ENCODE measurements around the gene TRPM5.

The TRPM5 gene

GRCh38 chr11:2420502-2421225, 23.6 kb downstream of the TRPM5 start:
- H3K4me3 ChIP-seq (ENCODE audit: control insufficient read depth, low read depth, low read length) = no peak overlapping the region
- DNase-seq (ENCODE audit: low read depth) = no peak
- peak; percentile 94 for TF ChIP-seq CTCF (IDR thresholded peaks at IDR 0.05; ENCODE audit: control insufficient read depth, insufficient read depth, low read depth, low read length, missing control alignments)

- TF ChIP-seq CTCF (IDR thresholded peaks at IDR 0.05; ENCODE audit: control insufficient read depth, insufficient read depth, low read depth, low read length, missing control alignments) = peak; percentile 90
- H3K4me3 ChIP-seq (ENCODE audit: control insufficient read depth, low read depth, low read length) = no peak overlapping the region
- peak; percentile 31 for DNase-seq (ENCODE audit: low read depth)
These were observed 24.4 kb downstream of the TRPM5 start for GRCh38 chr11:2419638-2420501.

GRCh38 chr11:2418693-2419360, 25.5 kb downstream of the TRPM5 start:
- no peak overlapping the region for H3K4me3 ChIP-seq (ENCODE audit: control insufficient read depth, low read depth, low read length)
- no peak for DNase-seq (ENCODE audit: low read depth)
- TF ChIP-seq CTCF (IDR thresholded peaks at IDR 0.05; ENCODE audit: control insufficient read depth, insufficient read depth, low read depth, low read length, missing control alignments) = no peak

GRCh38 chr11:2417856-2418692, 26.2 kb downstream of the TRPM5 start:
- TF ChIP-seq CTCF (IDR thresholded peaks at IDR 0.05; ENCODE audit: control insufficient read depth, insufficient read depth, low read depth, low read length, missing control alignments) = no peak
- no peak overlapping the region for H3K4me3 ChIP-seq (ENCODE audit: control insufficient read depth, low read depth, low read length)
- DNase-seq (ENCODE audit: low read depth) = no peak

- H3K4me3 ChIP-seq (ENCODE audit: control insufficient read depth, low read depth, low read length) = no peak overlapping the region
- TF ChIP-seq CTCF (IDR thresholded peaks at IDR 0.05; ENCODE audit: control insufficient read depth, insufficient read depth, low read depth, low read length, missing control alignments) = no peak
- no peak for DNase-seq (ENCODE audit: low read depth)
These were observed 27.5 kb downstream of the TRPM5 start for GRCh38 chr11:2416765-2417164.
